Transverse colon (tissue), 4 donors: Measurements from ENCODE around the gene ZNF134. TPM values are rescaled to one million over a fixed set of nuclear protein-coding genes. Genes with fewer than 3 reads are reported as not detected.
A peak's percentile ranks its signal among the peaks of the same experiment; 100 is the strongest.

ENCODE experiments used
- DNase-seq: peaks from one replicate; pipeline ENCODE4 v3.0.0-alpha.2; 2019
- H3K27ac ChIP-seq, 4 donors: fragments of 200-600 bp; sonication (generic); 2 replicates each; pipeline ENCODE4 v1.5.1; 2016 to 2018; ENCODE audit warnings: inconsistent platforms in 4 of 4
- H3K27me3 ChIP-seq: fragments of 200-600 bp; sonication (generic); 2 replicates; pipeline ENCODE4 v1.5.1; 2017; ENCODE audit warnings: inconsistent platforms
- H3K36me3 ChIP-seq, 4 donors: fragments of 200-600 bp; sonication (generic); 2 replicates each; pipeline ENCODE4 v1.5.1; 2017 to 2019; ENCODE audit warnings: inconsistent platforms in 4 of 4
- H3K4me1 ChIP-seq, 4 donors: fragments of 200-600 bp; sonication (generic); 2 replicates each; pipeline ENCODE4 v1.5.1; 2017 to 2020; ENCODE audit warnings: inconsistent platforms in 4 of 4
- H3K4me3 ChIP-seq, 4 donors: fragments of 200-600 bp; sonication (generic); 1 replicate in 1 of 4; 2 replicates in 3 of 4; pipeline versions ENCODE4 v1.5.1 to v1.6.1; 2017 to 2019; ENCODE audit warnings: inconsistent platforms in 4 of 4
- H3K9me3 ChIP-seq, 2 donors: fragments of 200-600 bp; sonication (generic); 2 replicates each; pipeline ENCODE4 v1.5.1; 2017 to 2019; ENCODE audit warnings: inconsistent platforms in 2 of 2
- EP300 ChIP-seq: sonication (generic); formaldehyde crosslinking; IDR thresholded peaks from one replicate; pipeline ENCODE4 v1.6.1; 2017; ENCODE audit warnings: antibody characterized with exemption, low read depth
- POLR2A ChIP-seq: fragments of 450-650 bp; IDR thresholded peaks from one replicate; pipeline ENCODE4 v1.6.1; 2016; ENCODE audit warnings: antibody characterized with exemption, mild to moderate bottlenecking, moderate library complexity
- POLR2AphosphoS5 ChIP-seq, 3 donors: sonication (generic); formaldehyde crosslinking; IDR thresholded peaks; one replicate each; pipeline ENCODE4 v1.6.1; 2016; ENCODE audit warnings: antibody characterized with exemption in 3 of 3
- WGBS, 2 donors: methylation state at CpG; one replicate each; pipeline ENCODE4 v1.1.5; 2018; ENCODE audit warnings: low coverage in 1 of 2; 5-methylcytosine and 5-hydroxymethylcytosine counted together
- in situ Hi-C, 4 donors: fragments of 200-750 bp; cut with MboI; loops; one replicate each; pipeline versions ENCODE4 v1.15.0 to v1.15.1; 2017; ENCODE audit warnings: low sequenced_read_pairs in 3 of 4, low pct_ligation_motif_present in 1 of 4, low pct_unique_long_range_greater_than_20kb in 1 of 4
- intact Hi-C: fragments of 100-400 bp; cut with DNase I; formaldehyde crosslinking; loops from one replicate; pipeline ENCODE4 v1.15.1; 2023; ENCODE audit warnings: low total_unique reads
- total RNA-seq, 4 donors: library from RNA; depleted of rRNA; stranded (reverse); fragments of >200 nt; gene quantifications; one replicate each; pipeline ENCODE4 v1.1.0, GENCODE V29; 2016
- TF ChIP-seq, protein P1 (sequence below), 5 experiments: fragments of 200-600 bp in 3 of 5; fragments of 450-650 bp in 2 of 5; sonication (generic) in 3 of 5; IDR thresholded peaks; 1 replicate in 2 of 5; 2 replicates in 3 of 5; pipeline ENCODE4 v1.5.1; 2016 to 2017; ENCODE audit warnings: antibody characterized with exemption in 5 of 5, inconsistent platforms in 3 of 5, mild to moderate bottlenecking in 2 of 5, moderate library complexity in 1 of 5

Gene ZNF134
- total RNA-seq = 10 to 100 TPM in 3 of 4 donors, 1 to 10 TPM in 1; 1.6 to 16.8 (median 13.8) TPM

DNA sequence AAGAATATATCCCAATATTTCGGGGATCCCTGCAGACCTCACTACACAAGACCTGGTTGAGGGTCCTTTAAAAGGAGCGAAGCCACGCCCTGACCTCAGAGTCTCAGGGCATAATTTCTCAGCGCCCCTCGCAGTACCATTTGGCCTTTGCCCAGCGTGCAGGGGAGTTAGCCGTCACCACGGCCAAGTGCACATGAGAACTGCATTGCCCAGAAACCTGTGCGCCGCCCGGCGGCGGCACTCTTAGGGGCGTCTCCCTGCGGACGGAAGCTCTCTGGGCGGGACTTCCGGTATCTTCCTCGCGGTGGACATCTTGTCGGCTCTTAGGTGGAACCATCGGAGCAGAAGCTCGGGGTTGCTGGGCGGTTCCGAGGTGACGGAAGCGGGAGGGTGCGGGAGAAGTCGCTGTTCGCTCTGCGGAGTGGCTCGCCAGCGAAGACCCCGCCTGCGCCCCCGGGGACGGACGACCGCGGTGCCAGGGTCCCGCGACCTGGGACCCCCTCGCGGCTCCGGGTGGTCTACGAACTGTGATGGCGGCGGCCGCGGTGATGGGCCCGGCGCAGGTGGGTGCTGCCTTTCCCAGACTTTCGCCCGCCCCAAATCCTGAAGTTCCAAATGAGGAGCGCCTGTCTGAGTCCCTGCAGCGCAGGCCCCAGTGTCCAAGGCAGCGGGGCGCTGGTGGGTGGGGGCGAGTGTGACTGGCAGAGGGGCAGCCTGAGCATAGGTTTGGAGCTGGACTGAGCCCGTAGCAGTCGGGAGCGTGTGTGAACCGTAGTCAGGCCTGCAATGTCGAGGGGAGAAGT lies at the start of gene ZNF134:
ZNF134 (plus strand) TSS at position 302 of the 803 bp plus-strand sequence. CDS start 5,227 bp downstream, outside the sequence.
- Histone ChIP-seq H3K27ac (peak within 1 kb of the TSS; percentile 57 to 80 (median 66)), H3K27me3 (no peaks in the 10 kb centered on the region), H3K4me3 (peak within 1 kb of the TSS; percentile 72 to 99 (median 89)), H3K36me3 (peaks cover 0 to 42% (median 18%) of the 10 kb centered on the region in 4 donors), H3K9me3 (peaks cover 45 to 50% of the 10 kb centered on the region in 2 donors), H3K4me1 (peaks cover 4 to 10% (median 7%) of the 10 kb centered on the region in 4 donors)
- TF ChIP-seq, protein P1, sequence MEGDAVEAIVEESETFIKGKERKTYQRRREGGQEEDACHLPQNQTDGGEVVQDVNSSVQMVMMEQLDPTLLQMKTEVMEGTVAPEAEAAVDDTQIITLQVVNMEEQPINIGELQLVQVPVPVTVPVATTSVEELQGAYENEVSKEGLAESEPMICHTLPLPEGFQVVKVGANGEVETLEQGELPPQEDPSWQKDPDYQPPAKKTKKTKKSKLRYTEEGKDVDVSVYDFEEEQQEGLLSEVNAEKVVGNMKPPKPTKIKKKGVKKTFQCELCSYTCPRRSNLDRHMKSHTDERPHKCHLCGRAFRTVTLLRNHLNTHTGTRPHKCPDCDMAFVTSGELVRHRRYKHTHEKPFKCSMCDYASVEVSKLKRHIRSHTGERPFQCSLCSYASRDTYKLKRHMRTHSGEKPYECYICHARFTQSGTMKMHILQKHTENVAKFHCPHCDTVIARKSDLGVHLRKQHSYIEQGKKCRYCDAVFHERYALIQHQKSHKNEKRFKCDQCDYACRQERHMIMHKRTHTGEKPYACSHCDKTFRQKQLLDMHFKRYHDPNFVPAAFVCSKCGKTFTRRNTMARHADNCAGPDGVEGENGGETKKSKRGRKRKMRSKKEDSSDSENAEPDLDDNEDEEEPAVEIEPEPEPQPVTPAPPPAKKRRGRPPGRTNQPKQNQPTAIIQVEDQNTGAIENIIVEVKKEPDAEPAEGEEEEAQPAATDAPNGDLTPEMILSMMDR (IDR thresholded peaks at IDR 0.05) = peak in 4 of 5 experiments; percentile 11 to 26 (median 22)
- TF ChIP-seq POLR2AphosphoS5 (IDR thresholded peaks at IDR 0.05) (peak in 2 of 3 donors; percentile 44 to 50), EP300 (no peak), POLR2A (peak; percentile 22)
- in situ Hi-C loops (no loop called here), intact Hi-C loops (no loop called here)
- 5 to 40% methylated on average over 3 to 62 of the region's 64 CpGs for WGBS, 2 donors
- peak; percentile 94 for DNase-seq

DNA sequence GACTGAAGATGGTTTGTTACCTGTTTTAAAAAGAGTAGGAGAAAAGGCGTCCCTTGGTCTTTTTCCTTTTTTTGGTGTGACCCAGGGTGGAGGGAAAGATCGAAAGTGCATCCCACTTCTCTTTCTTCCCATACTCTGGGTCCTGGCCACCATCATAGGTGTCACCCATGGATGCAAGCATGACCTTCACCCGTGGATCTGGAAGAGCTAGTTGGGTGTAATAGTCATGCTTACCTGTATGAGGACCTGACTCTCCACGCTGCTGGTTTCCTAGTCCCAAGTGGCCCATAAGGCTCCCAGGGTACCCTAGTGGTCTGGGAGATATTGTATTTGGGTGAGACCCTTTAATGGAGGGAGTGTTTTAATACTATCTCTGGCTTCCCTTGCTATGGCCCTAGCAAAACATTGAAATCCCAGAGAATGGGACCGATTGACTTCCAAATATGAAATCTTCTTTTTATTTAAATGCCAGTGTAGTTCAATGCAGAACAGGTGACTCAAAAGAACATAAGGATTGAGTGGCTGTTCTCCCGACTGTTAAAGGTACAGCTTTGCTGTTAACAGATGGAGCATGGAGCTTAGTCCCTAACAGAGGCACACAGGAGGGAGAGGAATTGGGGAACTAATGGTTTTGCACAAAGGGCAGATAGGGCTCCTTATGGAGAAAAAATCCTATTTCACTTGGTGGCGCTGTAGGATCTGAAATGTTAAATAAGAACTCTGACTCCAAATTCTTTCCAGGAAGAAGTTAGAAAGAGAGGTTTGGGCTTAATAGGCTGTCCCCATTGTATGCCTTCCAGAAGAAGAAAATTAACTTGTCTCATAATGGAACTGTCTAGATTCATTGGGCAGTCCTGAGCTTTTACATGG lies 47.4 kb upstream of the ZNF134 start:
- H3K27ac ChIP-seq = no peak overlapping the region
- DNase-seq = no peak
- whole genome bisulfite sequencing, 2 donors = 62 to 66% methylated on average over 3 to 7 of the region's 7 CpGs
- peaks cover 64 to 83% of the 10 kb centered on the region in 2 donors for H3K9me3 ChIP-seq
- no peak overlapping the region for H3K4me3 ChIP-seq
- no peaks in the 10 kb centered on the region for H3K4me1 ChIP-seq
- H3K27me3 ChIP-seq = no peaks in the 10 kb centered on the region
- in situ Hi-C loops = no loop called here
- TF ChIP-seq, protein P1 (IDR thresholded peaks at IDR 0.05) = no peak
- no peak for TF ChIP-seq POLR2AphosphoS5 (IDR thresholded peaks at IDR 0.05)
- TF ChIP-seq POLR2A = no peak
- intact Hi-C loops = no loop called here
- H3K36me3 ChIP-seq = peaks cover 0 to 2% (median 0%) of the 10 kb centered on the region in 4 donors

DNA sequence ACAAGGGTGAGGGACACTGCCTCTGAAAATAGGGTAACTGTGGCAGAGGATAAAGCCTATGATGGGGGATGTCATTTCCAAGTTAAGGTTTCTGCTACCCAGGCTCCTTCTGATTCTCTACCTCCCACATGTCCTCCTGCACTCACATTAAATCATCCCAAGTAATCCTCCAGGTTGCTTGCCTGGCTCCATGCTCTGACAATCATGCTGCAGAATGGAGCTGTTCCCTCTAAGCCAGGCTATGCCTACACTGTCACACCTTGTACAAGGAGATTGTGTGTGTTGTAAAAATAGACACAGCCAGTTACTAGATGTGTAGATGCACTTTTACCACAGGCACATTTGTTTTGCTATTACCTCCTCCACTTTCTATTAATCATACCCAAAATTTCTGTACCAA lies 43.3 kb upstream of the ZNF134 start:
- no peak for DNase-seq
- Histone ChIP-seq H3K9me3 (peaks cover 69 to 99% of the 10 kb centered on the region in 2 donors), H3K27me3 (no peaks in the 10 kb centered on the region), H3K4me3 (no peak overlapping the region), H3K36me3 (peaks cover 0 to 43% (median 24%) of the 10 kb centered on the region in 4 donors), H3K27ac (no peak overlapping the region), H3K4me1 (no peaks in the 10 kb centered on the region)
- intact Hi-C loops (no loop called here), in situ Hi-C loops (no loop called here)
- TF ChIP-seq EP300 = no peak

DNA sequence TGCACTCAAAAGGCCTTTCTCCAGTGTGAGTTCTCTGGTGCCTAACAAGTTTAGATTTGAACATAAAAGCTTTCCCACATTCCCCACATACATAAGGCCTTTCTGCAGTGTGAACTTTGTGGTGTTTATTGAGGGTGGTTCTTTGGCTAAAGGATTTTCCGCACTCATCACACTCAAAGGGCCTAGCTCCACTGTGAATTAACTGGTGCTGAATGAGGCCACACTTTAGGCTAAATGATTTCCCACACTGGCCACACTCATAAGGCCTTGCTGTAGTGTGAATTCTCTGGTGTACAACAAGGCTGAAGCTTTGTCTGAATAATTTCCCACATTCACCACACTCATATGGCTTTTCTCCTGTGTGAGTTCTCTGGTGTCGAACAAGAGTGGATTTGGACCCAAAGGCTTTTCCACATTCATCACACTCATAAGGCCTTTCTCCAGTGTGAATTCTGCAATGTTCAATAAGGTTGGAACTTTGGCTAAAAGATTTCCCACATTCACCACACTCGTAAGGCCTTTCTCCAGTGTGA lies 41.6 kb upstream of the ZNF134 start:
- WGBS, 2 donors = 96 to 100% methylated on average over 2 to 3 of the region's 3 CpGs
- TF ChIP-seq POLR2AphosphoS5 (IDR thresholded peaks at IDR 0.05) (no peak), POLR2A (no peak)
- H3K9me3 ChIP-seq = peaks cover 67 to 94% of the 10 kb centered on the region in 2 donors
- H3K27ac ChIP-seq = no peak overlapping the region
- H3K36me3 ChIP-seq = peaks cover 0 to 53% (median 27%) of the 10 kb centered on the region in 4 donors
- no peak for DNase-seq
- H3K4me1 ChIP-seq = peaks cover 0 to 1% (median 0%) of the 10 kb centered on the region in 4 donors
- no peaks in the 10 kb centered on the region for H3K27me3 ChIP-seq
- in situ Hi-C loops = no loop called here
- H3K4me3 ChIP-seq = no peak overlapping the region
- intact Hi-C loops = no loop called here

DNA sequence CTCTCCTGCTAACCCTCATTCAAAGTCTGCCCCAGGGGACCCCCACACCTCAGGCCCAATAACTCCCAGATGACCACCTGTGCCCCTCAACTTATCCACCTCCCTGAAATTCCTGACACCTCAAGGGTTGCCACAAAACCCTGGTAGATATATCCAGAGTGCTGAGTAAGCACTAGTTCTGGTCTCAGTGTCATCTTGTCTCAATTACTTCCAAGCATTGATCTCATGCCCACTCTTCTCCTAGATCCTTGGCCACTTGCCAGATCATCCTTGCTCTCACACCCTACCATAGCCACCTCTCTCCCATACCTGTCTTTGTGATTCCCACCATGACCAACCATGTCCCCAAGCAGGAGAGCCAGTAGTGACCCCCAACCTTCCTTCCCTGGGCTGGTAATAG lies 37.4 kb upstream of the ZNF134 start:
- DNase-seq = no peak
- Histone ChIP-seq H3K36me3 (peaks cover 0 to 51% (median 27%) of the 10 kb centered on the region in 4 donors), H3K27me3 (no peaks in the 10 kb centered on the region), H3K4me1 (peaks cover 0 to 12% (median 6%) of the 10 kb centered on the region in 4 donors), H3K27ac (no peak overlapping the region), H3K4me3 (no peak overlapping the region), H3K9me3 (peaks cover 48 to 53% of the 10 kb centered on the region in 2 donors)
- TF ChIP-seq POLR2A = no peak
- in situ Hi-C loops = no loop called here
- intact Hi-C loops = no loop called here
